ENCODE measurements around the gene CMTM7.

Gene CMTM7

GRCh38 chr3:32397941-32398340 is 6.3 kb downstream of the CMTM7 start:
- no peak overlapping the region for H3K4me3 ChIP-seq (ENCODE audit: low read depth, low read length)
- TF ChIP-seq CTCF (conservative IDR thresholded peaks at IDR 0.05; ENCODE audit: low read depth, low read length) = no peak

GRCh38 chr3:32398531-32398930 is 6.9 kb downstream of the CMTM7 start:
- H3K4me3 ChIP-seq (ENCODE audit: low read depth, low read length) = no peak overlapping the region
- TF ChIP-seq CTCF (conservative IDR thresholded peaks at IDR 0.05; ENCODE audit: low read depth, low read length) = no peak
- no peak for DNase-seq (ENCODE audit: low read depth)

More at GRCh38 chr3:32397941-32398340, 6.3 kb downstream of the CMTM7 start:
- DNase-seq (ENCODE audit: low read depth) = no peak

- peak; percentile 75 for DNase-seq (ENCODE audit: low read depth)
- no peak overlapping the region for H3K4me3 ChIP-seq (ENCODE audit: low read depth, low read length)
- TF ChIP-seq CTCF (conservative IDR thresholded peaks at IDR 0.05; ENCODE audit: low read depth, low read length) = peak; percentile 62
Observed at GRCh38 chr3:32399030-32399620, 7.5 kb downstream of the CMTM7 start.

GRCh38 chr3:32401126-32401525 is 9.5 kb downstream of the CMTM7 start:
- TF ChIP-seq CTCF (conservative IDR thresholded peaks at IDR 0.05; ENCODE audit: low read depth, low read length) = no peak
- peak overlapping the region; percentile 62 for H3K4me3 ChIP-seq (ENCODE audit: low read depth, low read length)
- no peak for DNase-seq (ENCODE audit: low read depth)

- no peak for TF ChIP-seq CTCF (conservative IDR thresholded peaks at IDR 0.05; ENCODE audit: low read depth, low read length)
- H3K4me3 ChIP-seq (ENCODE audit: low read depth, low read length) = peak overlapping the region; percentile 62
- peak; percentile 64 for DNase-seq (ENCODE audit: low read depth)
Observed at GRCh38 chr3:32401556-32402081, 10.0 kb downstream of the CMTM7 start.

GRCh38 chr3:32403663-32404062 is 12.0 kb downstream of the CMTM7 start:
- no peak overlapping the region for H3K4me3 ChIP-seq (ENCODE audit: low read depth, low read length)
- no peak for TF ChIP-seq CTCF (conservative IDR thresholded peaks at IDR 0.05; ENCODE audit: low read depth, low read length)
- no peak for DNase-seq (ENCODE audit: low read depth)

GRCh38 chr3:32404714-32405113 is 13.1 kb downstream of the CMTM7 start:
- no peak for TF ChIP-seq CTCF (conservative IDR thresholded peaks at IDR 0.05; ENCODE audit: low read depth, low read length)
- DNase-seq (ENCODE audit: low read depth) = no peak
- H3K4me3 ChIP-seq (ENCODE audit: low read depth, low read length) = no peak overlapping the region

Measured in choroid plexus epithelial cell (primary cell).